HG02981 (cell line): ENCODE data around the gene GEMIN5.

Experiments
- ATAC-seq: cut with Tn5 transposase; IDR thresholded peaks from one replicate; pipeline ENCODE4 v1.9.1; 2021; ENCODE audit warnings: mild to moderate bottlenecking, moderate library complexity; ENCODE audit not compliant: unreplicated experiment

The GEMIN5 gene

GRCh38 chr5:154857530-154858296 is 80.3 kb downstream of the GEMIN5 start:
- ATAC-seq = peak; percentile 58

- ATAC-seq = no peak
These were observed 86.7 kb downstream of the GEMIN5 start for GRCh38 chr5:154851351-154851750.

GRCh38 chr5:154850255-154851062 is 87.6 kb downstream of the GEMIN5 start, which contains the start of gene FAXDC2:
FAXDC2 (minus strand) TSS chr5:154850603; CDS start chr5:154838178, 12,425 bp downstream.
- no peak for ATAC-seq

GRCh38 chr5:154849791-154850201 is 88.2 kb downstream of the GEMIN5 start:
- ATAC-seq = no peak

GRCh38 chr5:154849264-154849785 is 88.7 kb downstream of the GEMIN5 start:
- no peak for ATAC-seq

GRCh38 chr5:154844809-154845208 is 93.2 kb downstream of the GEMIN5 start:
- no peak for ATAC-seq

- no peak for ATAC-seq
These were observed 95.1 kb downstream of the GEMIN5 start for GRCh38 chr5:154842689-154843530.

GRCh38 chr5:154841273-154841661 is 96.7 kb downstream of the GEMIN5 start:
- ATAC-seq = no peak

- no peak for ATAC-seq
These were observed 97.4 kb downstream of the GEMIN5 start for GRCh38 chr5:154840435-154841272.
